B cell (primary cell): Measurements from ENCODE around the gene COL5A1. TPM values are rescaled to one million over a fixed set of nuclear protein-coding genes. Genes with fewer than 3 reads are reported as not detected.

Source experiments
- ATAC-seq: fragments of 200-7000 bp; cut with Tn5 transposase; one replicate; pipeline ENCODE4 v1.10.0; 2021; ENCODE audit warnings: low read depth, mild to moderate bottlenecking, moderate number of reproducible peaks, moderate library complexity
- CTCF ChIA-PET: fragments of 350-600 bp; sonication (Branson Sonifier 250); formaldehyde crosslinking; loops from one replicate; lab custom pipeline; 2021; ENCODE audit warnings: antibody characterized with exemption, inconsistent platforms; lab: Charles Lee
- POLR2A ChIA-PET: fragments of 350-600 bp; sonication (Branson Sonifier 250); formaldehyde crosslinking; loops from one replicate; lab custom pipeline; 2021; ENCODE audit warnings: antibody characterized with exemption; lab: Charles Lee
- DNase-seq: peaks from one replicate; pipeline ENCODE4 v3.0.0; 2013
- H2AFZ ChIP-seq: 2 replicates; pipeline ENCODE4 v1.6.1; 2012; ENCODE audit warnings: mild to moderate bottlenecking, low read depth, low read length; ENCODE audit not compliant: insufficient read depth, poor library complexity, severe bottlenecking
- H3K27ac ChIP-seq, 2 donors: 1 replicate in 1 of 2; 2 replicates in 1 of 2; pipeline ENCODE4 v1.5.1; 2012 to 2013; ENCODE audit warnings: low read length in 2 of 2, mild to moderate bottlenecking in 2 of 2, moderate library complexity in 1 of 2
- H3K27me3 ChIP-seq, 4 experiments: fragments of 200-600 bp in 1 of 4; sonication (generic) in 1 of 4; replicated peaks in 1 of 4; 1 replicate in 2 of 4; 2 replicates in 2 of 4; pipeline versions ENCODE4 v1.6.1 to v1.7.0; 2013 to 2016; ENCODE audit warnings: low read length in 3 of 4, mild to moderate bottlenecking in 2 of 4, mixed read lengths in 1 of 4, moderate library complexity in 1 of 4; ENCODE audit not compliant: insufficient read depth in 4 of 4, control insufficient read depth in 3 of 4; ENCODE audit errors: control extremely low read depth in 1 of 4
- H3K36me3 ChIP-seq, 2 experiments: replicated peaks in 1 of 2; 1 replicate in 1 of 2; 2 replicates in 1 of 2; pipeline versions ENCODE4 v1.6.1 to v1.7.1; 2013; ENCODE audit warnings: low read length in 1 of 2; ENCODE audit not compliant: insufficient read depth in 2 of 2, control insufficient read depth in 1 of 2; ENCODE audit errors: control extremely low read depth in 1 of 2, extremely low read depth in 1 of 2
- H3K4me1 ChIP-seq, 2 donors: fragments of 200-600 bp in 1 of 2; sonication (generic) in 1 of 2; 1 replicate in 1 of 2; 2 replicates in 1 of 2; pipeline versions ENCODE4 v1.5.1 to v1.6.1; 2013 to 2017; ENCODE audit warnings: low read length in 2 of 2; ENCODE audit not compliant: control insufficient read depth in 2 of 2, insufficient read depth in 2 of 2
- H3K4me2 ChIP-seq: replicated peaks from 2 replicates; pipeline ENCODE3; 2012; ENCODE audit warnings: mild to moderate bottlenecking, low read depth, low read length; ENCODE audit not compliant: poor library complexity, severe bottlenecking
- H3K4me3 ChIP-seq, 5 experiments: fragments of 200-600 bp in 1 of 5; sonication (generic) in 1 of 5; 1 replicate in 3 of 5; 2 replicates in 2 of 5; pipeline versions ENCODE4 v1.5.1 to v1.7.0; 2011 to 2016; ENCODE audit warnings: low read length in 4 of 5, mild to moderate bottlenecking in 4 of 5, low read depth in 2 of 5, control low read depth in 1 of 5, moderate library complexity in 1 of 5; ENCODE audit not compliant: insufficient read depth in 1 of 5; ENCODE audit errors: control extremely low read depth in 1 of 5, extremely low read depth in 1 of 5
- H3K79me2 ChIP-seq: fragments of 200-600 bp; sonication (generic); one replicate; pipeline ENCODE4 v1.6.0; 2016; ENCODE audit warnings: low read length; ENCODE audit not compliant: control insufficient read depth, insufficient read depth
- H3K9ac ChIP-seq: fragments of 200-600 bp; sonication (generic); 2 replicates; pipeline ENCODE4 v1.6.1; 2017; ENCODE audit warnings: mild to moderate bottlenecking, low read length, moderate library complexity
- H3K9me3 ChIP-seq, 3 donors: one replicate each; pipeline versions ENCODE4 v1.6.1 to v1.7.1; 2013; ENCODE audit warnings: low read length in 2 of 3; ENCODE audit not compliant: control insufficient read depth in 2 of 3, insufficient read depth in 1 of 3; ENCODE audit errors: control extremely low read depth in 1 of 3
- H4K20me1 ChIP-seq: 2 replicates; pipeline ENCODE4 v1.6.0; 2012; ENCODE audit warnings: mild to moderate bottlenecking, low read length; ENCODE audit not compliant: insufficient read depth, control insufficient read depth, poor library complexity, severe bottlenecking
- H3K27ac Mint-ChIP-seq: one replicate; pipeline ENCODE4 v1.8.0; 2021; ENCODE audit warnings: mixed read lengths
- H3K27me3 Mint-ChIP-seq: one replicate; pipeline ENCODE4 v1.8.0; 2021; ENCODE audit warnings: mixed read lengths
- H3K4me1 Mint-ChIP-seq: one replicate; pipeline ENCODE4 v1.8.0; 2021; ENCODE audit warnings: mixed read lengths
- H3K4me3 Mint-ChIP-seq: one replicate; pipeline ENCODE4 v1.8.0; 2021; ENCODE audit warnings: mixed read lengths
- H3K9me3 Mint-ChIP-seq: one replicate; pipeline ENCODE4 v1.8.0; 2022; ENCODE audit warnings: mixed read lengths; ENCODE audit not compliant: insufficient read depth
- EZH2 ChIP-seq: IDR thresholded peaks from 2 replicates; pipeline ENCODE4 v1.6.1; 2012; ENCODE audit warnings: borderline replicate concordance, low read depth, mild to moderate bottlenecking, moderate library complexity, low read length; ENCODE audit not compliant: insufficient read depth, poor library complexity, severe bottlenecking
- WGBS: methylation state at CpG from one replicate; pipeline ENCODE4 v1.1.5; 2013; ENCODE audit warnings: missing lambda C conversion rate; ENCODE audit not compliant: insufficient coverage; 5-methylcytosine and 5-hydroxymethylcytosine counted together
- intact Hi-C: fragments of 100-400 bp; cut with micrococcal nuclease; formaldehyde crosslinking; loops from one replicate; pipeline ENCODE4 v1.10.0; 2022
- polyA plus RNA-seq: library from polyadenylated mRNA; depleted of rRNA; stranded (reverse); fragments of >200 nt; gene quantifications from 2 replicates; pipeline ENCODE4 v1.2.3, GENCODE V29; 2012
- total RNA-seq, 2 donors: library from RNA; stranded (reverse); fragments of 120-200 nt in 1 of 2; gene quantifications; 1 replicate in 1 of 2; 2 replicates in 1 of 2; pipeline versions ENCODE4 v1.2.3 to v1.2.4, GENCODE V29; 2013 to 2022
- TF ChIP-seq, protein P1 (sequence below): fragments of 200-600 bp; IDR thresholded peaks from one replicate; pipeline ENCODE4 v1.8.0; 2022; ENCODE audit warnings: antibody characterized with exemption, mild to moderate bottlenecking

The COL5A1 gene
- total and polyA plus RNA-seq, 2 donors (not counting 1 experiment from before 2014, with no cell fraction given) = 0.06 TPM; not detected in 1

DNA sequence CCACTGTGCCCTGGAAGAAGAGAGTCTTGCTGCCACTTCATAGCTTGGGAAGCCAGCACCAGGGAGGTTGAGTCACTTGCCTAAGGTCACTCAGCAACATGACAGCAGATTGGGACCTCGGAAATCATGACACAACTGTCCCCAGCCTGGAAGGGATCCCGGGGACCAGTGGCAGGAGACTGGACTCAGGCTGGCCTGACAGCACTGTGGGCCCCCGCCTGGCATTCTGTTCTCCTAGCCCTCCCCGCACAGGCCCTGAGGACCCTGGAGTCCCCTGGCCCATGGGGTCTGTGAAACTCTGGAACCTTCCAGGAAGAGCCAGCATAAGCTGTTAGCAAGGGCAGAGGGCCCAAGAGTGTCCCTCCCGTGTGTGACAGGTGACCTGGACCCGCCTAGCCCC is 64.9 kb downstream of the COL5A1 start:
- WGBS = 95% methylated on average over 6 of the region's 6 CpGs
- TF ChIP-seq EZH2 = no peak
- TF ChIP-seq, protein P1, sequence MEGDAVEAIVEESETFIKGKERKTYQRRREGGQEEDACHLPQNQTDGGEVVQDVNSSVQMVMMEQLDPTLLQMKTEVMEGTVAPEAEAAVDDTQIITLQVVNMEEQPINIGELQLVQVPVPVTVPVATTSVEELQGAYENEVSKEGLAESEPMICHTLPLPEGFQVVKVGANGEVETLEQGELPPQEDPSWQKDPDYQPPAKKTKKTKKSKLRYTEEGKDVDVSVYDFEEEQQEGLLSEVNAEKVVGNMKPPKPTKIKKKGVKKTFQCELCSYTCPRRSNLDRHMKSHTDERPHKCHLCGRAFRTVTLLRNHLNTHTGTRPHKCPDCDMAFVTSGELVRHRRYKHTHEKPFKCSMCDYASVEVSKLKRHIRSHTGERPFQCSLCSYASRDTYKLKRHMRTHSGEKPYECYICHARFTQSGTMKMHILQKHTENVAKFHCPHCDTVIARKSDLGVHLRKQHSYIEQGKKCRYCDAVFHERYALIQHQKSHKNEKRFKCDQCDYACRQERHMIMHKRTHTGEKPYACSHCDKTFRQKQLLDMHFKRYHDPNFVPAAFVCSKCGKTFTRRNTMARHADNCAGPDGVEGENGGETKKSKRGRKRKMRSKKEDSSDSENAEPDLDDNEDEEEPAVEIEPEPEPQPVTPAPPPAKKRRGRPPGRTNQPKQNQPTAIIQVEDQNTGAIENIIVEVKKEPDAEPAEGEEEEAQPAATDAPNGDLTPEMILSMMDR = no peak
- no peak overlapping the region for H3K27ac Mint-ChIP-seq

DNA sequence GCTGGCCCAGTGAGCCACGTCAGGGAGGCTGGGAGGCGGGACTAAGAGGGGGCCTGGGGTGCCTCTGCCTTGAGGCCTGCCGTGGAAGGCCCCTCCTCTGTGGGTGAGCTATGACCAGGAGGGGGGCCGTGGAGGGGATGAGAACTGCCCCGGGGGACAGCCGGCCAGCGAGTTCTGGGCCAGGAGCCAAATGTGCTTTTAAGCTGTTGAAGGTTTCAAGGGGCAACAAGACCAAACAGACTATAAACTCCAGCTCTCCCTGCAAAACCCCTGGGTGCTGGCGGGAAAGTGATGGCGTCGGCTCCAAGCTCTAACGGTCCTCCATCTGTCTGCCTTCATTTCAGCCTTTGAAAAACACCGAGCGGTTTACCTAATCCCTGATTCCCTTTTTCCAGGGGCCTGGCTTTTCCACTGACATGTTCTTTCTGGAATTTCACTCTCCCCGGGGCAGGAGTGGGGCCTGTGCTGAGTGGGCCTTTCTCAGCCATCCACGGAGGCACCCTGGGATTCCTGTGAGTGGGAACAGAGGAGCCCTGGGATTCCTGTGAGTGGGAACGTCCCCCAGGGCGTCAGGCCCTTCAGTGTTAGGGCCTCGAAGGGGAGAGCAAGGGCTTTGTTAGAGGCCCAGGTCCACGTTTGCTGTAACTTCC is 65.6 kb downstream of the COL5A1 start:
- no peaks in the 10 kb centered on the region for H4K20me1 ChIP-seq
- no peak overlapping the region for H2AFZ ChIP-seq
- Mint-ChIP-seq H3K9me3 (no peaks in the 10 kb centered on the region), H3K4me1 (no peaks in the 10 kb centered on the region), H3K4me3 (no peak overlapping the region), H3K27ac (no peak overlapping the region), H3K27me3 (no peaks in the 10 kb centered on the region)
- intact Hi-C loops = no loop called here
- ChIA-PET POLR2A (no interaction called here), CTCF (no interaction called here)
- no peak overlapping the region for H3K9ac ChIP-seq
- TF ChIP-seq EZH2 = no peak
- TF ChIP-seq, protein P1 = no peak
- no peak for DNase-seq
- no peaks in the 10 kb centered on the region for H3K36me3 ChIP-seq
- H3K27ac ChIP-seq = no peak overlapping the region
- no peak overlapping the region for H3K4me3 ChIP-seq
- no peak overlapping the region for H3K4me2 ChIP-seq
- WGBS = 84% methylated on average over 15 of the region's 19 CpGs
- peaks cover 0 to 9% (median 0%) of the 10 kb centered on the region in 3 donors for H3K9me3 ChIP-seq
- ATAC-seq = no peak
- H3K4me1 ChIP-seq = no peaks in the 10 kb centered on the region
- no peaks in the 10 kb centered on the region for H3K79me2 ChIP-seq
- no peaks in the 10 kb centered on the region for H3K27me3 ChIP-seq

More for the DNA sequence above, 64.9 kb downstream of the COL5A1 start:
- Histone ChIP-seq H4K20me1 (no peaks in the 10 kb centered on the region), H3K9ac (no peak overlapping the region), H3K4me3 (no peak overlapping the region), H3K36me3 (no peaks in the 10 kb centered on the region), H3K27me3 (no peaks in the 10 kb centered on the region), H3K4me2 (no peak overlapping the region), H2AFZ (no peak overlapping the region), H3K4me1 (no peaks in the 10 kb centered on the region), H3K79me2 (no peaks in the 10 kb centered on the region), H3K27ac (no peak overlapping the region), H3K9me3 (peaks cover 0 to 5% (median 0%) of the 10 kb centered on the region in 3 donors)
- ATAC-seq (no peak), DNase-seq (no peak)
- Mint-ChIP-seq H3K9me3 (no peaks in the 10 kb centered on the region), H3K4me1 (no peaks in the 10 kb centered on the region), H3K27me3 (no peaks in the 10 kb centered on the region), H3K4me3 (no peak overlapping the region)
- intact Hi-C loops = no loop called here
- ChIA-PET CTCF (no interaction called here), POLR2A (no interaction called here)
